SK-N-MC (cell line): ENCODE results near the gene AK3.

Experiments used
- EZH2 ChIP-seq: fragments of 200-600 bp; sonication (generic); IDR thresholded peaks from one replicate; pipeline ENCODE4 v1.6.1; 2017; ENCODE audit warnings: antibody characterized with exemption
- POLR2AphosphoS5 ChIP-seq: IDR thresholded peaks from 2 replicates; pipeline ENCODE4 v1.6.1; 2012; ENCODE audit warnings: mild to moderate bottlenecking, low read depth, low read length, borderline replicate concordance

GRCh38 chr9:4762108-4762885, 21.3 kb upstream of the AK3 start:
- TF ChIP-seq POLR2AphosphoS5: no peak
- TF ChIP-seq EZH2: no peak
